GM19452 (cell line): ENCODE data around the gene DSG4.
"Not testable (repeated sequence)": the region's sequence is repeated elsewhere in the genome, so short reads cannot be mapped to it uniquely, and the experiment has no call there.

Source experiments
- ATAC-seq: cut with Tn5 transposase; IDR thresholded peaks from one replicate; pipeline ENCODE4 v1.9.1; 2021; ENCODE audit not compliant: unreplicated experiment

Gene DSG4, protein sequence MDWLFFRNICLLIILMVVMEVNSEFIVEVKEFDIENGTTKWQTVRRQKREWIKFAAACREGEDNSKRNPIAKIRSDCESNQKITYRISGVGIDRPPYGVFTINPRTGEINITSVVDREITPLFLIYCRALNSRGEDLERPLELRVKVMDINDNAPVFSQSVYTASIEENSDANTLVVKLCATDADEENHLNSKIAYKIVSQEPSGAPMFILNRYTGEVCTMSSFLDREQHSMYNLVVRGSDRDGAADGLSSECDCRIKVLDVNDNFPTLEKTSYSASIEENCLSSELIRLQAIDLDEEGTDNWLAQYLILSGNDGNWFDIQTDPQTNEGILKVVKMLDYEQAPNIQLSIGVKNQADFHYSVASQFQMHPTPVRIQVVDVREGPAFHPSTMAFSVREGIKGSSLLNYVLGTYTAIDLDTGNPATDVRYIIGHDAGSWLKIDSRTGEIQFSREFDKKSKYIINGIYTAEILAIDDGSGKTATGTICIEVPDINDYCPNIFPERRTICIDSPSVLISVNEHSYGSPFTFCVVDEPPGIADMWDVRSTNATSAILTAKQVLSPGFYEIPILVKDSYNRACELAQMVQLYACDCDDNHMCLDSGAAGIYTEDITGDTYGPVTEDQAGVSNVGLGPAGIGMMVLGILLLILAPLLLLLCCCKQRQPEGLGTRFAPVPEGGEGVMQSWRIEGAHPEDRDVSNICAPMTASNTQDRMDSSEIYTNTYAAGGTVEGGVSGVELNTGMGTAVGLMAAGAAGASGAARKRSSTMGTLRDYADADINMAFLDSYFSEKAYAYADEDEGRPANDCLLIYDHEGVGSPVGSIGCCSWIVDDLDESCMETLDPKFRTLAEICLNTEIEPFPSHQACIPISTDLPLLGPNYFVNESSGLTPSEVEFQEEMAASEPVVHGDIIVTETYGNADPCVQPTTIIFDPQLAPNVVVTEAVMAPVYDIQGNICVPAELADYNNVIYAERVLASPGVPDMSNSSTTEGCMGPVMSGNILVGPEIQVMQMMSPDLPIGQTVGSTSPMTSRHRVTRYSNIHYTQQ

DNA sequence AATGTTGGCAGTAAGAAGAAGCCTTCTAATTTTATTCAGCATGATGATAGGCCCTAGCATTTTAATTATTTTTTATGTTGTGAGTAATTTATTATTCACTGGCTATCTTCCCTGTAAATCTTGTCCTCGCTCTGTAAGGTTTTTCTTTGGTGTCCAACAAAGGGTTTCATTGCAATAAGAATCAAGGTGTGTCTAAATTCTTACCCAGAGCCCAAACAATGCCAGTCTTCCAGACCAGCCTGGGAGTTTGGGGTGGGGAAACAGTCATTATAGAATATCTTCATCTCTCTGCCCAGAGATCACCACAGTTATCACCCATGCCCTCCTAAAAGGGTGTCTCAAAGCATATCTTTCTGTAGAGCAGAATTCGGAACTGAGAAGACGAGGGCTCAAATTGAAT is at the start of gene DSG4:
Gene DSG4, plus strand, starts transcription at position 301 of the 400 bp plus-strand sequence. CDS start 135 bp downstream, outside the sequence.
- no peak for ATAC-seq

DNA sequence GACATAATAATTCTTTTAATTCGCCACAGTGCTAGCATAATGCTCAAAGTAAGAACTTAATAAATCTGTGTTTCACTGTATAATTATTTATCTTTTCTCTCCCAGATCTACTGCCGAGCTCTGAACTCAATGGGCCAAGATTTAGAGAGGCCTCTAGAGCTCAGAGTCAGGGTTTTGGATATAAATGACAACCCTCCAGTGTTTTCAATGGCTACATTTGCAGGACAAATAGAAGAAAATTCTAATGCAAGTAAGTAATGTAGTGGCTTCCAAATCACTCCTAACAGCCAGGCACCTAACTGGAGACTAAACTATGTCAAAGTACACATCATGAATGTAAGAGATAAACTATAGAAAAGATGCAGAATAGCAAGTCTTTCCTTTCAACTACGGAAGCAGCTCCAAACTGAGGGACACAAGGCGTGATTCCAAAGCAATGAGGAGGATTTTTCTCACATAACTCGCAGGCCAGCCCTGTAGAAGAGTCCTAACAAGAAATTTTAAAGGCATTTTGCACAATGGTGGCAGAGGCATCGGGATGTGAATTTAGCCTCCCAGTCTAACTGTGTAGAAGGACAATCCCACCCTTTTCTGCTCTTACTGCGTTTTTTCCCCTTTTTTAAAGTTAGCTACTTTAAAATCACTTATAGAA is 46.7 kb upstream of the DSG4 start:
- ATAC-seq: no peak

DNA sequence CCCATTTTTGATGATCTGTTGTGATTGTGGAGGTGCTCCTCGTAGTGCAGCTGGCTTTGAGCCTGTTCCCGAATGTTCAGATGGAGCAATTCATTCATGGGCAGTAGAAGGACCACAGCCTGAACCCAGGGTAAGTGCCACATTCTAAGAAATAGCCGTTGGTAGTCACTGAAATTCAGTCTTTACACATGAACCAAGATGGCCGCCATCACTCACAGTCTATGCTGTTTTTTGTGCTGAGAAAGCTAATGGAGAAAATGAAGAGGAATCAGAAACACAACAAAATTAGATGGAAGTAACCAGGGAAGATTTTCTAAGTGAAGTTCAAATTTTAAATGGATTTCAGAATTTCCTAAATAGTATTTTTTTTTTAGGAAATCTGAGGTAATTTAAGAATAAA is 33.1 kb upstream of the DSG4 start:
- no peak for ATAC-seq

DNA sequence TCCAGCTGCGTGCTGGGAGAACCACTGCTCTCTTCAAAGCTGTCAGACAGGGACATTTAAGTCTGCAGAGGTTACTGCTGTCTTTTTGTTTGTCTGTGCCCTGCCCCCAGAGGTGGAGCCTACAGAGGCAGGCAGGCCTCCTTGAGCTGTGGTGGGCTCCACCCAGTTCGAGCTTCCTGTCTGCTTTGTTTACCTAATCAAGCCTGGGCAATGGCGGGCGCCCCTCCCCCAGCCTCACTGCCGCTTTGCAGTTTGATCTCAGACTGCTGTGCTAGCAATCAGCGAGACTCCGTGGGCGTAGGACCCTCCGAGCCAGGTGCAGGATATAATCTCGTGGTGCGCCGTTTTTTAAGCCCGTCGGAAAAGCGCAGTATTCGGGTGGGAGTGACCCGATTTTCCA is 23.2 kb upstream of the DSG4 start:
- ATAC-seq: not testable (repeated sequence)

DNA sequence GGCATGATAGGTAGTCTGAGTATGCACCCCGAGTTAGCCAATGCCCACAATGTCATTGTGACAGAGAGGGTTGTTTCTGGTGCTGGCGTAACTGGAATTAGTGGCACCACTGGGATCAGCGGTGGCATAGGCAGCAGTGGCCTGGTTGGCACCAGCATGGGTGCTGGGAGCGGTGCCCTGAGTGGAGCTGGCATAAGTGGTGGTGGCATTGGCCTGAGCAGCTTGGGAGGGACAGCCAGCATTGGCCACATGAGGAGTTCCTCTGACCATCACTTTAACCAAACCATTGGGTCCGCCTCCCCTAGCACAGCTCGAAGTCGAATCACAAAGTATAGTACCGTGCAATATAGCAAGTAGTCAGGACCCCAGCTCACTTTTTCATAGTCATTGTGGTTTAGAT is 21.6 kb upstream of the DSG4 start:
- no peak for ATAC-seq

DNA sequence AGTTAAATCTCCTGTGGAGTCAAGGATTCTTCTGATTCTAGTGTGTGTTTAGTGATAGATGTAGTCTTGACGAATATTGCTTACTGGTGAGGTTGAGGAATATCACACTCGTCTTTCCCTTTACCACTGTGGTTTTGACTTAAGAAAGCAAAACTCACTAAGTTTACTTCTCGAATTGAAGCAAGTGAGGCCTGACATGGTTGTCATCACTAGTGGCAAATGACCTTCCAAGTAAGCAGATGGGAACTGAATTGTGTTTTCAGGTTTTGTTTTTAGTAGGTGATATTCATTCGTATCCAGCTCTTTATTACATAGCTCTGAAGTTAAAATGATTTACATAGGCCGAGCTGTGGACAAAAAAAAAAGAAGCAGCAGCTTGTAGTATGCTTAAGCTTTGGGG is 20.6 kb upstream of the DSG4 start:
- no peak for ATAC-seq

DNA sequence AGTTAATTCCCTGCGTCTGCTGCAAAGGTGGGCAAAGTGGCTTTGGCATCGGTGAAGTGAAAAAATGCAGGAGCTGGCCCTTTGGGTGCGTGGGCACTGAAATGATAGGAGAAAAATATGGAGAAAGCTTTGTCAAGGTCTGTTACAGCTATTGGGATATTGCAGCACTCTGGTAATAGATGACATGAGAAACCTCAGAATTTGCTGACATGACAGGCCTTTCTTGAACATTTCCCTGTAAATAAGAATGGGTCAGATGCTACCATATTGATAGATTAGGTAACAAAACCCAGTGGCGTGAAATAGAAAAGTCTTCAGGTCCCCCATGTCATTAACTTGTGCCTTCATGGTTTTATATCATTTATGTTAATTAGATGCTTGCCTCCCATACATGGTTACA is 12.4 kb upstream of the DSG4 start:
- no peak for ATAC-seq

DNA sequence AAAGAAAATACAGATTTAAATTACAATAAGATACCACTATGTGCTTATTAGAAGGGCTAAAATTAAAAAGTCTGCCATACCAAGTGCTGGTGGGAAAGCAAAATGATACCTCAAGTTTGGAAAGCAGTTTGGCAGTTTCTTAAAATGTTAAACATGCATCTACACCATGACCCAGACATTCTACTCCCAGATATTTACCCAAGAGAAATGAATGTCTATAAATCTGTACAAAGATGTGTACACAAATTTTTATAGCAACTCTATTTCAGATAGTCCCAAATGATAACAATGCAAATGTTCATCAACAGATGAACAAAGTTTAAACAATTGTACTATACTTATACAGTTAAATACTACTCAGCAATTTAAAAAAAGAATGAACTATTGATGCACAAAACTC is 7.1 kb upstream of the DSG4 start:
- no peak for ATAC-seq

DNA sequence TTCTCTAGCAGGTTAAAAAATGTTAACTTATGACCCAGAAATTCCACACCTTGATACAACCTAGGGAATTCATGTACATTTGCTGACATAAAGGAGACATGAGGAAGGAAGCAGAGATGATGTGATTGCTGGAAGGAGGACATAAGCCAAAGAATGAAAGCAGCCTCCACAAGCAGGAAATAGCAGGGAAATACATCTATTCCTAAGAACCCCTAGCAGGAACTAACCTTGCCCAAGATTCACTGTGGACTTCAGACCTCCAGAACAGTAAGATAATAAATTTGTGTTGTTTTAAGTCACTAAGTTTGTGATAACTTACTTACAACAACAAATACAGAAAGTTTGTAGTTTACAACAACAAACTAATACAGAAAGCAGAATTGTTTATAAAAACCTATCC is 4.6 kb upstream of the DSG4 start:
- no peak for ATAC-seq

DNA sequence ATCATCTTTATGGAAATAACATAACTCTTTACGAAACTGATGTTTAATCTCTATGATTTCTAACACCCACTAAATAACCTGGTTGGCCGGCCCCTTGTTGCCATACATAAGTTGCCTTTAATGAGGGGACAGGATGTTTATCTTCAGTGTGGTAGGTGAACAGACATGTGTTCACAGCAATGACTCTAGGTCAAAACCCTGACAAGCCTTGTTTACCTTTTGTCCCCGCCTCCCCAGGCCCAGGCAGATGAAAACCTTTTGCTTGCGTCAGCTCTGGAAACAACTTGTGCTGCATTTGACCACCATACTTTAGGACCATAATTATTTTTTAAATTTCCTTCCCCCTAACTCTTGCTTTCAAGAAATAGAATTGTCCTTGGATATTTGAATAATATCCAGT is 2.9 kb upstream of the DSG4 start:
- no peak for ATAC-seq

DNA sequence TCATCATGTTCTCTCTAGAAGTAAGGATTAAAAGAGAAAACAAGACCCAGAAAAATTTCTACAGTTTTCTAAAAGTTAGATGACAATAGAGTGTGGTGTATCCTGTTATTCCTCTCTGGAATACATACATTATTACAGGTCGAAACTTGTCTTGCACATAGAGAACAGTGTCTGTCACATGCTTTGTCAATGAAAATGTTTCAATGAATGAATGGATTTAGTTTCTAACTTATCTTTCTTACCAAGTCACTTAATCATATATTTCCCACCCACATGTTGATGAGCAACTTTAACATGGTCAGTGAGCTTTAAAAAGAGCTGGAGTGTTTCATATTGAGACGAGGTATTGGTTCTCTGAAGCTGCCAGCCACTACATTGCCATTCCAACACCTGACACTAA is 4.3 kb downstream of the DSG4 start:
- ATAC-seq: no peak

DNA sequence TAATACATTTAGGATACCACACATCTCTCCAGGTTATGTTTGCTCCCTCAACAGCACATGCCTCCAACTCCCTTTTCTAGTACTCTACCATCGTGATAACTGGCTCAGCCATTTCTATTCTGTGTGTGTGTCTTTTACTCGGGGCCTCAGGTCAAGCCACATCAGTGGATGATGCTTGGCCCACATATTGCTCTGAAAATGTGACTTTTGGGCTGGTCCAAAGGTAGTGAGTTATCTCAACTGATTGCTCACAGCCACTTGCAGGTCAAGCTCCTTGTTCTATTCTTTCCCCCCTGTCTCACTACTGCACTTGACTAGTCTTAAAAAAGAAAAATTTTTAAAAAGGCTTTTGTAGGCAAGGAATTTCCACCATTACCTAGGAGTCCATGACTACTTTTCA is 5.5 kb downstream of the DSG4 start:
- ATAC-seq: no peak

DNA sequence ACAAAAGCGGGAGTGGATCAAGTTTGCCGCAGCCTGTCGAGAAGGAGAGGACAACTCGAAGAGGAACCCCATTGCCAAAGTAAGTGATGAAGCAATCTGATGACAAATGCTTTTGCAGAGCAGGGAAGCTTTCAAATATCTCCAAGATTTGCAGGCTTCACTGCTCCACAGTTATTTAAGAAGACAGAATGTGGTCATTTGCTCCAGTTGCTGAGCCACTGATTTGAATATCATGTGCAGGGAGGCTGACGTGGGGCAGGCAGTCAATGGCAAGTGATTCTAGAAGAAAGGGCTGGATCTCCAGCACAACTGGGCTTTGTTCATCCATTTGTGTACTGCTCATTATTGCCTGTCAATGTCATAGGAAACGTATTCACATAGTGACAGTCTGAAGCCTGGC is 10.2 kb downstream of the DSG4 start:
- no peak for ATAC-seq

DNA sequence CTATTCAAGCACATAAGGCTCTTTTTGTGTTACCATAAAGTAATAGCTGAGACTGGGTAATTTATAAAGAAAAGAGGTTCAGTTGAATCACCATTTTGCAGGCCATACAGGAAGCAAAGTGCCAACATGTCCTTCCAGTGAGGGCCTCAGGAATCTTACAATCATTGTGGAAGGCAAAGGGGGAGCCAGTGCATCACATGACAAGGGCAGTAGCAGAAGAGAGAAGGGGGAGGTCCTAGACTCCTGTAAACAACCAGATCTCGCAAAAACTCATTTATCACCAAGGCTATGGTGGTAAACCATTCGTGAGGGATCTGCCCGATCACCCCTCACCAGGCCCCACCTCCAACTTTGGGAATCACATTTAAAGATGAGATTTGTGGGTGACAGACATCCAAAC is 16.7 kb downstream of the DSG4 start:
- ATAC-seq: no peak

DNA sequence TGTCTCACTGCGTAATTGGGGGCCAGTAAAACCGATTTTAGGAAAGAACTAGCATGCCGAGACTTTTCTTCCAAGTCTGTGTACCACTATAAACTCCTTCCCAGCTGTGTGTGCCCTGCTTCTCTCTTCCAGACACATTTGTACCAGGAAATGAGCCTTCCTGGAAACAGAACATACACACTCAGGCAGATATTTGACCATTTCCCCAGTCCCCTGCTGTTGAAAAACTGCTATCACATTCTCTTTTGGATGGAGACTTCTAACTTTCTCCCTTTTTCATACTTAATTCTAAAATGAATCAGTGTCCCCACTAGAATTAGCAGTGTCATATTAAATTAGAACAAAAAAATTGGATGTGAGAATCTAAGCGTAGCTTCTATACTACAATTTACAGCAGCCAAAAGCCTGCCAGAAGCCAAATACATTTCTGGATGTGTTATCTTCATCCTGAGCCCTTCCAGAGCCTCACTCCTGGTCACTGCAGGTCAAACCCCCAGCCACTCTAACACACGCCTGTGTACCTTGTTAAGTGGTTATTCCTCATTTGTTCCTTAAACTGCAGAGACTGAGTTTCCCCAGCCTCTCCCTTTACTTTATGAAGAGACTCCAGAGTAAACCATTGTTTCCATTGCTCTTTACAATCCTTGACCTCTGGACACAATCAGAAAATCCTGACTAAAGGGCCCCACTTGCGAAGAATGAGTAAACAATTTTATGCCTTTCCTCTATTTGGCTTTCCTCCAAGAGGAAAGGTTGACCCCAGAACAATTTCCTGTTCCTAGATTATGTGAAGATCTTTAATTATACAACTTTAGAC is 20.4 kb downstream of the DSG4 start:
- no peak for ATAC-seq

DNA sequence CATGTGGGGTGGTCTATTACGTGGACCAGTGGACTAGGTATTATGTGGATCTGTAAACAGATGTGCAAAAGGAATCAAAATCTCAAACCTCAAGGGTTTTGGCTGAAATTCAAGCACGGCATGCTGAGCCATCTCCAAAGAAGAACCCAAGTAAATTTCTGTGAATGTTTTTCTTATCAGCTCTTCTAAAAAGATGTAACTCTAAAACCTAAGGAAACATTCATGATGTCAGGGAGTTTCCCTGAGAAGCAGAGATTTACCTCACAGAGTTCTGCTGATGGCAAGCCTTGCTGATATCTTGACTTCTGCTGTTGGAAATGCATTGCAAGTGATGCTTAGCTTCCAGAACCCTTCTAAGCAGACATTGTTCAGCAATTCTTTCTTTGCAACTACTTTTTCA is 21.6 kb downstream of the DSG4 start:
- no peak for ATAC-seq

DNA sequence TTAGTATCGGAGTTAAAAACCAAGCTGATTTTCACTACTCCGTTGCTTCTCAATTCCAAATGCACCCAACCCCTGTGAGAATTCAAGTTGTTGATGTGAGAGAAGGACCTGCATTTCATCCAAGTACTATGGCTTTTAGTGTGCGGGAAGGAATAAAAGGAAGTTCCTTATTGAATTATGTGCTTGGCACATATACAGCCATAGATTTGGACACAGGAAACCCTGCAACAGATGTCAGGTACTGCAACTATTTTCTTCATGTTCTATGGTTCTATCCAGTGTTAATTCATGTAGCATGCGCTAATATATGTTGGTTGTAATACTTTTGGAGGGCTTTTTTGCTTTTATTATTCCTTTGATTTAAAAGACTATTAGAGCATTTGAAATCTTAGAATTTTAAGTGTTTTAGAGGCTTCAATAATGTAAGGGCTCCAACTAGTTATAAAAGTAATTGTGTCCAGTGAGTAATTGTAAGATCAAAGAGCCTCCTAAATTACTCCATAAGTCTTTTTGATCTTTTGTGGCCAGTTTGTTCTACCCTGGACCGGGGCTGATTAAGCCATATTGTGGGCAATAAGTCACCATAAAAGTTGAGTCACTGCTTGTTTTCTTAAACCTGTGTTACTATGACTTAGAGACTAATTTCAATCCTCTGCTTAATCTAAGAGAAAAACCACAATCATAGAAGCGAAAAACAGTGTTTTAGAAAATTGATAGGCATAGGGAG is 22.9 kb downstream of the DSG4 start:
- ATAC-seq: no peak

DNA sequence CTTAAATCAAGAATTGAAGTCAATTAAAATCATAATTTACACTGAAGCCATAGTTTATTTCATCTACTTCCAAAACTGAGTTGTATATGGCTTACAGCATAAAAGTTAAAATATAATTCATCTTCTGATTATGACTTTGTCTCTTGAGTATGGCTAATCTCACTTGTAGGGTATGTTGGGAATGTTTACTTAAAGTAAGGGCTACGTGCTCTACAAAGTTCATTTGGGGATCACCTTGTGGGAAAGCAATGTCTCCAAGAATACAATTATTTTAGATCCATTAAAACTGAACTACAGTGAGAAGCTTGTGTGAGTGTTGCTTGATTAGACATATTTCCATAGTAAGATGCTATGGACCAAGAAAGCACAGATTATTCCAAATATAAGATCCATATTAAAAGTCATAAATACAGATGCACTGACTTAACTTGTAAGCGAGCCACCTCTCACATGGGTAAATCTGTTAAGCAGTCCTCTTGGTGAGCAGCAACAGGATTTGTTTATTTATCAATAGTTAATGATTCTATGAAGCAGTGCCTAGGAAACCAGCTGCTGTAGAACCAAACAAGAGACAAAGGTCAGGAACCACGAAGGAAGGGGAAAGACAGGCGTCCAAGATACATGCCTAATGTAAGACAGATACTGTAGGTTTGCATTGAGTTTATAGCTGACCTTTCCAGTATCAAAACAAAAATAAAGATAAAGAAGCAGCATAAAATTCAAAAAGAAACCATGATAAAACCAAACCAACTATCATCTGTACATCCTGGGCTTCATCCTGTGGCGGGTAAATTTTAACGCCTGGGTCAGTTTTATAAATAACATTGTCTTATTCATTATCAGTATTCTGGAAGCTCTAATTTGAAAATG is 24.8 kb downstream of the DSG4 start:
- ATAC-seq: no peak

DNA sequence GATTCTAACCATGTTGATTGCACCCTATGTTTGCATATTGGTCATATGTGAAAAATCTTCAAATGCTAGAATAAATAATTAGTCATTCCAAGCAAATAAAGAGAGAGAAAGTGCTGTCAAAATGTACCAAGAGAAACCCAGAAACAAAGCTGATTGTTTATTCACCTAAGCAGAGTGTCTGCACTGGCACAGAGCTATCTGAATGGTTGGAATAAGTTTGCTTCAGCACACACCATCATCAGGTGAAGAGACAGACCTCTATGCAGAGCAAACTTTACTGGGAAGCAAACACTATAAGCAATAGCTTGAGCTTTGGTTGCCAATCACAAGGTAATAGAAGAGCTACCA is 25.4 kb downstream of the DSG4 start:
- ATAC-seq: no peak
